Measurements from ENCODE around the gene PIK3R3.

Gene PIK3R3

DNA sequence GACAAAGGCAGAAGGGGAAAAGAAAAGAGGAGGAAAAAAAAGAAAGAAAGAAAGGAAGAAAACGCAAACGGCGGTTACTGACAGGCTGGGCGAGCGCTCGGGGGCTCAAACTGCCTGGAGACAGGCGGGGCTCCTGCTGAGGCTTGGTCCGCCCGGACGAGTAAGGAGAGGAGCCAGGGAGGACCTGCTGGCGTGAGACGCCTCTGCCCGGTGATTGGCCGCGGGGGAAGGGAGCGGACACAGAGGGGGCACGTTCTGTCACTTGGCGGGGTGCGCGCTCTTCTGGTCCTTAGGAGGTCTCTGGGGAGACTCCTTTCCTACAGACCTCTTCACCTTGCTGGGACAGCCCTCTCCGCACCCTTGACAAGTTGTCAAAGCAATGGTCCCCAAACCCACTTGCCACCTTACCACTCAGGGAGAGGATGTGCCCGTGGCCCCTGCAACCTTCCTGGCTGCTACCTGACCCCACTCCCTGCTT, 791 bp upstream of the PIK3R3 start:
- Histone ChIP-seq H3K9ac (ENCODE audit: low read depth in 1 of 2, low read length in 2 of 2) (peak overlapping the region; percentile 64 to 79), H3K27ac (ENCODE audit: low read depth, low read length) (peak overlapping the region; percentile 62), H3K4me1 (ENCODE audit: control insufficient read depth in 1 of 2, insufficient read depth in 2 of 2, low read length in 2 of 2) (peaks cover 7 to 30% of the 10 kb centered on the region in 2 donors), H3K9me3 (ENCODE audit: control insufficient read depth in 1 of 2, low read length in 2 of 2) (no peaks in the 10 kb centered on the region), H3K27me3 (ENCODE audit: control insufficient read depth in 1 of 2, insufficient read depth in 2 of 2, low read length in 2 of 2) (peaks cover 0 to 3% of the 10 kb centered on the region in 2 donors), H3K36me3 (ENCODE audit: control insufficient read depth in 1 of 2, insufficient read depth in 2 of 2, low read length in 2 of 2) (no peaks in the 10 kb centered on the region), H3K4me3 (ENCODE audit: low read depth in 1 of 2, low read length in 2 of 2) (peak overlapping the region; percentile 84 to 94)

- H3K4me3 ChIP-seq (ENCODE audit: low read depth in 1 of 2, low read length in 2 of 2): peak overlapping the region; percentile 84 to 94
- no peaks in the 10 kb centered on the region for H3K9me3 ChIP-seq (ENCODE audit: control insufficient read depth in 1 of 2, low read length in 2 of 2)
- H3K27ac ChIP-seq (ENCODE audit: low read depth, low read length): peak overlapping the region; percentile 96
- peak overlapping the region; percentile 80 for H3K9ac ChIP-seq (ENCODE audit: low read depth in 1 of 2, low read length in 2 of 2)
- H3K27me3 ChIP-seq (ENCODE audit: control insufficient read depth in 1 of 2, insufficient read depth in 2 of 2, low read length in 2 of 2): peaks cover 0 to 3% of the 10 kb centered on the region in 2 donors
- peaks cover 7 to 30% of the 10 kb centered on the region in 2 donors for H3K4me1 ChIP-seq (ENCODE audit: control insufficient read depth in 1 of 2, insufficient read depth in 2 of 2, low read length in 2 of 2)
- no peaks in the 10 kb centered on the region for H3K36me3 ChIP-seq (ENCODE audit: control insufficient read depth in 1 of 2, insufficient read depth in 2 of 2, low read length in 2 of 2)
These were observed 509 bp downstream of the PIK3R3 start for GRCh38 chr1:46131712-46132528.

DNA sequence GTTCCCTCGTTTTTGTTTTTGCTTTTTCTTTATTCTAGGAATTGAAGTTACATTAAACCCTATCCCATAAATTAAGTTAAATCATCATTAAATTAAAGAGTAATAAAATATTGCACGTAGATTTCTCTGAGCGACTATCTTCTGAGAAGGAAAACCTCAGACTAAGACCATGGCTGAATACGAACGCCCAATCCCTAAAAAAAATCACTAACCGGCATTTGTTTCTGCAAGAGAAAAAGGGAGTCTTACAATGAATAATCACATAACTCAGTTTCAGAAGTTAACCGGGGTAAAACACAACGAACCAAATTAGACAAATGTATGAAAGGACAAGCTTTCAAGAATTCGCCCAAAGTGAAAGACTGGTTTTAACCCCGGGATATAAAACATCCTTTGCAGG, 1.3 kb downstream of the PIK3R3 start:
- Histone ChIP-seq H3K4me3 (ENCODE audit: low read depth in 1 of 2, low read length in 2 of 2) (peak overlapping the region; percentile 84 to 94), H3K27ac (ENCODE audit: low read depth, low read length) (no peak overlapping the region), H3K9me3 (ENCODE audit: control insufficient read depth in 1 of 2, low read length in 2 of 2) (no peaks in the 10 kb centered on the region), H3K9ac (ENCODE audit: low read depth in 1 of 2, low read length in 2 of 2) (peak overlapping the region in 1 of 2 donors; percentile 5), H3K36me3 (ENCODE audit: control insufficient read depth in 1 of 2, insufficient read depth in 2 of 2, low read length in 2 of 2) (no peaks in the 10 kb centered on the region), H3K4me1 (ENCODE audit: control insufficient read depth in 1 of 2, insufficient read depth in 2 of 2, low read length in 2 of 2) (peaks cover 7 to 30% of the 10 kb centered on the region in 2 donors), H3K27me3 (ENCODE audit: control insufficient read depth in 1 of 2, insufficient read depth in 2 of 2, low read length in 2 of 2) (peaks cover 0 to 3% of the 10 kb centered on the region in 2 donors)

GRCh38 chr1:46130606-46131005, 1.8 kb downstream of the PIK3R3 start:
- Histone ChIP-seq H3K9me3 (ENCODE audit: control insufficient read depth in 1 of 2, low read length in 2 of 2) (no peaks in the 10 kb centered on the region), H3K9ac (ENCODE audit: low read depth in 1 of 2, low read length in 2 of 2) (peak overlapping the region in 1 of 2 donors; percentile 5), H3K4me3 (ENCODE audit: low read depth in 1 of 2, low read length in 2 of 2) (peak overlapping the region; percentile 84 to 94), H3K27me3 (ENCODE audit: control insufficient read depth in 1 of 2, insufficient read depth in 2 of 2, low read length in 2 of 2) (peaks cover 0 to 3% of the 10 kb centered on the region in 2 donors), H3K36me3 (ENCODE audit: control insufficient read depth in 1 of 2, insufficient read depth in 2 of 2, low read length in 2 of 2) (no peaks in the 10 kb centered on the region), H3K27ac (ENCODE audit: low read depth, low read length) (no peak overlapping the region), H3K4me1 (ENCODE audit: control insufficient read depth in 1 of 2, insufficient read depth in 2 of 2, low read length in 2 of 2) (peaks cover 7 to 30% of the 10 kb centered on the region in 2 donors)

DNA sequence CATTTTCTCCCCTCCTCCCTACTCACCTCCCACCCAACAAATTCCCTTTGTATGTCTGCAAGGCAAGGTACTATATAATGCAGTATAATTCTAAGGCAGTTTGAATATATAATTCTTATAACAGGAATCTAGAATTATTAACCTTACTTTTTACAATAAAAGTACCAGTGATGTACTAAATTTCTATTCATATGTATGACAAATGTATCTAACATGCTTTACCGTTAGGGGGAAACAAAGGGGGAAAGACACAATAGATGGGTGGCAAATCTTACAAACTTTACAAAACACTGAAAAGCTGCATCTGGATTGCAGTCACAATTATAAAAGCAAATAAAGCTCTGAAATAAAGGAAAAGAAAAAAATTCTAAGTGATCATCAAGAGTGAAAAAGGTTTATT, 2.3 kb downstream of the PIK3R3 start:
- Histone ChIP-seq H3K36me3 (ENCODE audit: control insufficient read depth in 1 of 2, insufficient read depth in 2 of 2, low read length in 2 of 2) (no peaks in the 10 kb centered on the region), H3K27ac (ENCODE audit: low read depth, low read length) (no peak overlapping the region), H3K9me3 (ENCODE audit: control insufficient read depth in 1 of 2, low read length in 2 of 2) (no peaks in the 10 kb centered on the region), H3K4me3 (ENCODE audit: low read depth in 1 of 2, low read length in 2 of 2) (peak overlapping the region; percentile 84 to 94), H3K9ac (ENCODE audit: low read depth in 1 of 2, low read length in 2 of 2) (peak overlapping the region in 1 of 2 donors; percentile 5), H3K27me3 (ENCODE audit: control insufficient read depth in 1 of 2, insufficient read depth in 2 of 2, low read length in 2 of 2) (peaks cover 0 to 3% of the 10 kb centered on the region in 2 donors), H3K4me1 (ENCODE audit: control insufficient read depth in 1 of 2, insufficient read depth in 2 of 2, low read length in 2 of 2) (peaks cover 7 to 26% of the 10 kb centered on the region in 2 donors)

DNA sequence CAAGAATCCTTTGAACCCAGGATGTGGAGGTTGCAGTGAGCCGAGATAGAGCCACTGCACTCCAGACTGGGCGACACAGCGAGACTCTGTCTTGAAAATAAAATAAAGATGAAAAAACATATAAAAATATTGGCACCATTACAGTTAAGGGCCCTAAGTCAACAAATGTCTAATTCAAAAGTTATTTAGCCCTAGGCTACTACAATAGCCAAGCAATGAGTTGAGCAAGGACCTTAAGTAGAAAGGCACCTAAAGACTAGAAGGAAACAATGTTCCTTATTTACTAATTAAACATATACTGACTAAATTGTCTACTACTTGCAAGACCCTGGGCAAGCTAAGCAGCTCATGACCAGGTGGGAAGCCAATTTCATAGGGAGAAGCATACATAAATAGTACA, 4.1 kb downstream of the PIK3R3 start:
- no peak overlapping the region for H3K27ac ChIP-seq (ENCODE audit: low read depth, low read length)
- H3K9me3 ChIP-seq (ENCODE audit: control insufficient read depth in 1 of 2, low read length in 2 of 2): no peaks in the 10 kb centered on the region
- H3K4me3 ChIP-seq (ENCODE audit: low read depth in 1 of 2, low read length in 2 of 2): no peak overlapping the region
- peaks cover 2 to 10% of the 10 kb centered on the region in 2 donors for H3K4me1 ChIP-seq (ENCODE audit: control insufficient read depth in 1 of 2, insufficient read depth in 2 of 2, low read length in 2 of 2)
- no peaks in the 10 kb centered on the region for H3K36me3 ChIP-seq (ENCODE audit: control insufficient read depth in 1 of 2, insufficient read depth in 2 of 2, low read length in 2 of 2)
- H3K27me3 ChIP-seq (ENCODE audit: control insufficient read depth in 1 of 2, insufficient read depth in 2 of 2, low read length in 2 of 2): peaks cover 0 to 3% of the 10 kb centered on the region in 2 donors
- H3K9ac ChIP-seq (ENCODE audit: low read depth in 1 of 2, low read length in 2 of 2): no peak overlapping the region

DNA sequence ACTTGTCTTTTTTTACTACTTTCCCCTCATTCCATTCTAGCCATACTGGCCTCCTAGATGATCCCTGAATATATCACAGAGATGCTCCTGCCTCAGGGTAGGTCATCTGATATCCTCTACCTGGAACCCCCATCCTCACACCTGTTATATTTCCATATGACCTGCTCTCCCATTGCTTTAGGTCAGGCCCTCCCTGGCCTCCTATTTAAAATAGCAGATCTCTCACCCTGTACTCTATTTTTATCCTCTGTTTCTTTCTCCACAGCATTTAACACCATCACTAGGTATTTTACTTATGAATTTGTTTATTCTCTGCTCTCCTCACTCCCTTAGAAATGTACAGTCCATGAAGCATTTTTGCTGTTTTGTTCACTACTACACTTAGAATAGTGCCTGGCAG, 13.6 kb downstream of the PIK3R3 start:
- Histone ChIP-seq H3K27ac (ENCODE audit: low read depth, low read length) (no peak overlapping the region), H3K27me3 (ENCODE audit: control insufficient read depth in 1 of 2, insufficient read depth in 2 of 2, low read length in 2 of 2) (no peaks in the 10 kb centered on the region), H3K4me3 (ENCODE audit: low read depth in 1 of 2, low read length in 2 of 2) (no peak overlapping the region), H3K36me3 (ENCODE audit: control insufficient read depth in 1 of 2, insufficient read depth in 2 of 2, low read length in 2 of 2) (no peaks in the 10 kb centered on the region), H3K9me3 (ENCODE audit: control insufficient read depth in 1 of 2, low read length in 2 of 2) (no peaks in the 10 kb centered on the region), H3K9ac (ENCODE audit: low read depth in 1 of 2, low read length in 2 of 2) (no peak overlapping the region), H3K4me1 (ENCODE audit: control insufficient read depth in 1 of 2, insufficient read depth in 2 of 2, low read length in 2 of 2) (no peaks in the 10 kb centered on the region)

- Histone ChIP-seq H3K27me3 (ENCODE audit: control insufficient read depth in 1 of 2, insufficient read depth in 2 of 2, low read length in 2 of 2) (no peaks in the 10 kb centered on the region), H3K27ac (ENCODE audit: low read depth, low read length) (no peak overlapping the region)
These were observed 14.5 kb downstream of the PIK3R3 start for GRCh38 chr1:46117810-46118494.

DNA sequence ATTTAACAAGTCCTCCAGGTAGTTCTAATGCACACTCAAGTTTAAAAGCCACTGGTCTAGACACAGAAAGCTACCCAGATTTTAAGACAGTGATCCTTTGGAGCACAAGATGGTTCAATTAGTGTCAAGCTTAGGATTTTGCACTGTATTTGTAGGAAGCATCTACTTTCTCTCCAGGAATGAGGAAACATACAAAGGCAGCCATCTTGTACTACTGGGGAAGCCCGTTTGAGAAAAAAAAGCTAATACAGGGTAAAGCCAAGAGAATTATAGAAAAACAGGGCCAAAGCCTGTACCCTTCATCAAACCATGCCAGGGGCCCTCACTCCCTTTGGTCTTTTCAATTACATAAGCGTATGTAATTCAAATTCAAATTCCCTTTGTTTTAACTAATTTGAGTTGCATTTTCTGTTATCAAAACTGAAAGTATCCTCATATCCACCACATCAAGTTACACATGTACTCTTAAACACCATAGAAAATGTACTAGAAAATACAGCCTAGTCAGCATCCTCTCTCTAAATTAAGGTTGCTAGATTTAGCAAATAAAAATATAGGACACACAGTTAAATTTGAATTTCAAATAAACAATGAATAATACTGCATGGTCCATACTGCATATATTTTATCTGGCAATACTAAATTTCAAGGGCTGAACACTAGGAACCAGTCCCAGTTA, 17.4 kb downstream of the PIK3R3 start:
- Histone ChIP-seq H3K4me3 (ENCODE audit: low read depth in 1 of 2, low read length in 2 of 2) (no peak overlapping the region), H3K9me3 (ENCODE audit: control insufficient read depth in 1 of 2, low read length in 2 of 2) (no peaks in the 10 kb centered on the region), H3K27ac (ENCODE audit: low read depth, low read length) (no peak overlapping the region), H3K4me1 (ENCODE audit: control insufficient read depth in 1 of 2, insufficient read depth in 2 of 2, low read length in 2 of 2) (no peaks in the 10 kb centered on the region), H3K36me3 (ENCODE audit: control insufficient read depth in 1 of 2, insufficient read depth in 2 of 2, low read length in 2 of 2) (no peaks in the 10 kb centered on the region), H3K27me3 (ENCODE audit: control insufficient read depth in 1 of 2, insufficient read depth in 2 of 2, low read length in 2 of 2) (no peaks in the 10 kb centered on the region), H3K9ac (ENCODE audit: low read depth in 1 of 2, low read length in 2 of 2) (no peak overlapping the region)

More at GRCh38 chr1:46117810-46118494, 14.5 kb downstream of the PIK3R3 start:
- Histone ChIP-seq H3K4me1 (ENCODE audit: control insufficient read depth in 1 of 2, insufficient read depth in 2 of 2, low read length in 2 of 2) (no peaks in the 10 kb centered on the region), H3K9me3 (ENCODE audit: control insufficient read depth in 1 of 2, low read length in 2 of 2) (no peaks in the 10 kb centered on the region), H3K4me3 (ENCODE audit: low read depth in 1 of 2, low read length in 2 of 2) (no peak overlapping the region), H3K36me3 (ENCODE audit: control insufficient read depth in 1 of 2, insufficient read depth in 2 of 2, low read length in 2 of 2) (no peaks in the 10 kb centered on the region), H3K9ac (ENCODE audit: low read depth in 1 of 2, low read length in 2 of 2) (no peak overlapping the region)

GRCh38 chr1:46113948-46114347, 18.5 kb downstream of the PIK3R3 start:
- Histone ChIP-seq H3K27me3 (ENCODE audit: control insufficient read depth in 1 of 2, insufficient read depth in 2 of 2, low read length in 2 of 2) (no peaks in the 10 kb centered on the region), H3K27ac (ENCODE audit: low read depth, low read length) (no peak overlapping the region), H3K9me3 (ENCODE audit: control insufficient read depth in 1 of 2, low read length in 2 of 2) (no peaks in the 10 kb centered on the region), H3K4me1 (ENCODE audit: control insufficient read depth in 1 of 2, insufficient read depth in 2 of 2, low read length in 2 of 2) (no peaks in the 10 kb centered on the region), H3K4me3 (ENCODE audit: low read depth in 1 of 2, low read length in 2 of 2) (no peak overlapping the region), H3K9ac (ENCODE audit: low read depth in 1 of 2, low read length in 2 of 2) (no peak overlapping the region), H3K36me3 (ENCODE audit: control insufficient read depth in 1 of 2, insufficient read depth in 2 of 2, low read length in 2 of 2) (no peaks in the 10 kb centered on the region)
